ENCODE measurements around the gene PDZD4. TPM values are rescaled to one million over a fixed set of nuclear protein-coding genes. Genes with fewer than 3 reads are reported as not detected.

The PDZD4 gene
- total RNA-seq, 1 experiment from 2014 or later = 0.26 TPM

DNA sequence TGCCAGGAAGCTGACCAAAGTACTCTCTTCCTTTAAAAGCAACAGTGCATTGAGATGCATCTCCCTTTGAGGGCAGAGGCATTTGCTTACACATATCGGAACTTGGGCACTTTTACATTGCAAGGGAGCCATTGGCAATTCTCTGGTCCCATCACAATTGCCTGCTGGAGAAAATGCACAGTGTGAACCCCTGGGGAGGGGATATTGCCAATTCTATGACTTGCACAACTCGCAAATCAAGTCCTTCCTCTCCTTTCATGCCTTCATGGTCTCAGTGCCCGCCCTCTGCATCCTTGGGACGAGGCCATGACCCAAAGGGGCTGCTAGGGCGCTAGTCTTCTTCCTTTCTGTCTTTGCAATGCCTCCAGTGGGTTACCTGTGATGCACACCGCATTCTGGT is 14.9 kb upstream of the PDZD4 start:
- Histone ChIP-seq H3K9ac (ENCODE audit: low read length) (no peak overlapping the region), H3K27ac (ENCODE audit: low read length) (no peak overlapping the region), H3K4me3 (ENCODE audit: low read length) (no peak overlapping the region), H3K4me1 (ENCODE audit: insufficient read depth, low read length) (no peaks in the 10 kb centered on the region), H3K9me2 (replicated peaks; ENCODE audit: low read length) (no peaks in the 10 kb centered on the region), H3K9me3 (ENCODE audit: low read length) (no peaks in the 10 kb centered on the region), H3F3A (ENCODE audit: low read length, unreplicated experiment) (no peaks in the 10 kb centered on the region), H3K27me3 (ENCODE audit: low read length) (peaks cover 39% of the 10 kb centered on the region), H3K4me2 (ENCODE audit: low read length) (no peak overlapping the region), H3K79me2 (ENCODE audit: low read length) (no peaks in the 10 kb centered on the region), H3K36me3 (ENCODE audit: low read depth, low read length) (no peaks in the 10 kb centered on the region), H2AFZ (ENCODE audit: low read length) (no peak overlapping the region), H4K20me1 (ENCODE audit: low read length) (no peaks in the 10 kb centered on the region)
- ChIA-PET POLR2A (ENCODE audit: unreplicated experiment) (no interaction called here), CTCF (no interaction called here)
- ATAC-seq (no peak), DNase-seq (no peak)
- BruUV-seq (replicated peaks) = no TSS peak
- TF ChIP-seq, protein P1, sequence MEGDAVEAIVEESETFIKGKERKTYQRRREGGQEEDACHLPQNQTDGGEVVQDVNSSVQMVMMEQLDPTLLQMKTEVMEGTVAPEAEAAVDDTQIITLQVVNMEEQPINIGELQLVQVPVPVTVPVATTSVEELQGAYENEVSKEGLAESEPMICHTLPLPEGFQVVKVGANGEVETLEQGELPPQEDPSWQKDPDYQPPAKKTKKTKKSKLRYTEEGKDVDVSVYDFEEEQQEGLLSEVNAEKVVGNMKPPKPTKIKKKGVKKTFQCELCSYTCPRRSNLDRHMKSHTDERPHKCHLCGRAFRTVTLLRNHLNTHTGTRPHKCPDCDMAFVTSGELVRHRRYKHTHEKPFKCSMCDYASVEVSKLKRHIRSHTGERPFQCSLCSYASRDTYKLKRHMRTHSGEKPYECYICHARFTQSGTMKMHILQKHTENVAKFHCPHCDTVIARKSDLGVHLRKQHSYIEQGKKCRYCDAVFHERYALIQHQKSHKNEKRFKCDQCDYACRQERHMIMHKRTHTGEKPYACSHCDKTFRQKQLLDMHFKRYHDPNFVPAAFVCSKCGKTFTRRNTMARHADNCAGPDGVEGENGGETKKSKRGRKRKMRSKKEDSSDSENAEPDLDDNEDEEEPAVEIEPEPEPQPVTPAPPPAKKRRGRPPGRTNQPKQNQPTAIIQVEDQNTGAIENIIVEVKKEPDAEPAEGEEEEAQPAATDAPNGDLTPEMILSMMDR (conservative IDR thresholded peaks at IDR 0.05; ENCODE audit: low read depth, low read length) = no peak
- no peak for TF ChIP-seq EZH2 (IDR thresholded peaks at IDR 0.05; ENCODE audit: low read length, unreplicated experiment)
- no peak for TF ChIP-seq EZH2phosphoT487 (IDR thresholded peaks at IDR 0.05; ENCODE audit: borderline replicate concordance, low read length)
- intact Hi-C loops (cut with micrococcal nuclease) = no loop called here

DNA sequence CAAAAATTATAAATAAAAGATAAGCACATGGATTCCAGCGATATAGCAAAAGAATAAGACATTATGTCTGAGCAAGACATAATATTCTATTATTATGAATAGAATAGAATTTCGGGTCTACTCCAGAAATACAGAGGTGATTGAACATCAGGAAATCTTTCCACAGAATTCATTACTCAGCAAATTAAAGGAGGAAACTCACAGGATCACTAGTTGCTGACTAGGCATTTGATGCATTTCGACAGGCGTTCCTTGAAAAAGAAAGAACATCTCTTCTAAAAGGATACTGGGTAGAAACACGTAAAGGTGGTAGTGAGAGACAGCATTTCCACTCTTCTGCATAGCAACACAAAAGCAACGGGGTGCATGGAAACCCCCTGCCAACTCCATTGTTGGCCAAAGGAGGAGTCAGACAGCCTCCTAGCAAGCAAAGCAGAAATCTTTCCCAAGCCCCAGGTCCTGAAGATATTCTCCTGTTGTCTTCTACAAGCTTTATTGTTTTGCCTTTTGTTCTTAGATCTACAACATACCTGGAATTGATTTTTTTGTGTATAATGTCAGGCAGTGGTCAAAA is 14.3 kb upstream of the PDZD4 start:
- no peaks in the 10 kb centered on the region for H3K4me1 ChIP-seq (ENCODE audit: insufficient read depth, low read length)
- H2AFZ ChIP-seq (ENCODE audit: low read length) = no peak overlapping the region
- ChIA-PET POLR2A (ENCODE audit: unreplicated experiment) (no interaction called here), CTCF (no interaction called here)
- no peaks in the 10 kb centered on the region for H3K9me2 ChIP-seq (replicated peaks; ENCODE audit: low read length)
- DNase-seq (no peak), ATAC-seq (no peak)
- no TSS peak for BruUV-seq (replicated peaks)
- no peaks in the 10 kb centered on the region for H3K9me3 ChIP-seq (ENCODE audit: low read length)
- no peaks in the 10 kb centered on the region for H3K36me3 ChIP-seq (ENCODE audit: low read depth, low read length)
- intact Hi-C loops (cut with micrococcal nuclease) = no loop called here
- no peak overlapping the region for H3K27ac ChIP-seq (ENCODE audit: low read length)
- H4K20me1 ChIP-seq (ENCODE audit: low read length) = no peaks in the 10 kb centered on the region
- TF ChIP-seq EZH2phosphoT487 (IDR thresholded peaks at IDR 0.05; ENCODE audit: borderline replicate concordance, low read length) (no peak), EZH2 (IDR thresholded peaks at IDR 0.05; ENCODE audit: low read length, unreplicated experiment) (no peak)
- TF ChIP-seq, protein P1 (conservative IDR thresholded peaks at IDR 0.05; ENCODE audit: low read depth, low read length) = no peak
- no peak overlapping the region for H3K9ac ChIP-seq (ENCODE audit: low read length)
- no peaks in the 10 kb centered on the region for H3K79me2 ChIP-seq (ENCODE audit: low read length)
- H3F3A ChIP-seq (ENCODE audit: low read length, unreplicated experiment) = no peaks in the 10 kb centered on the region
- peaks cover 43% of the 10 kb centered on the region for H3K27me3 ChIP-seq (ENCODE audit: low read length)
- no peak overlapping the region for H3K4me2 ChIP-seq (ENCODE audit: low read length)
- no peak overlapping the region for H3K4me3 ChIP-seq (ENCODE audit: low read length)

DNA sequence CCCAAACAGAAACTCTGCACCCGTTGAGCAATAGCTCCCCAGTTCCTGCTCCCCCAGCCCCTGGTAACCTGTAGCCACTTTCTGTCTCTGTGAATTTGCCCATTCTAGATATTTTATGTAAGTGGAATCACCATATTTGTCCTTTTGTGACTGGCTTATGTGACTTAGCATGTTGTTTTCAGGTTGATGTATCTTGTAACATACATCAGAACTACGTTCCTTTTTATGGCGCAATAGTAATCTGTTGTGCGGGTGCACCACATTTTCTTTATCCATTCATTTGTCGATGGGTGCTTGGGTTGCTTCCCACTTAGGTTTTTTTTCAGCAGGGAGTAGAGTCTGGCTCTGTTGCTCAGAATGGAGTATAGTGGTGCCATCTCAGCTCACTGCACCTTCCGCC is 6.6 kb upstream of the PDZD4 start:
- H4K20me1 ChIP-seq (ENCODE audit: low read length) = no peaks in the 10 kb centered on the region
- H2AFZ ChIP-seq (ENCODE audit: low read length) = no peak overlapping the region
- H3K4me1 ChIP-seq (ENCODE audit: insufficient read depth, low read length) = no peaks in the 10 kb centered on the region
- no peaks in the 10 kb centered on the region for H3K9me3 ChIP-seq (ENCODE audit: low read length)
- ChIA-PET CTCF (no interaction called here), POLR2A (ENCODE audit: unreplicated experiment) (no interaction called here)
- no peaks in the 10 kb centered on the region for H3K9me2 ChIP-seq (replicated peaks; ENCODE audit: low read length)
- no peaks in the 10 kb centered on the region for H3F3A ChIP-seq (ENCODE audit: low read length, unreplicated experiment)
- H3K27ac ChIP-seq (ENCODE audit: low read length) = no peak overlapping the region
- H3K4me2 ChIP-seq (ENCODE audit: low read length) = no peak overlapping the region
- no peak overlapping the region for H3K4me3 ChIP-seq (ENCODE audit: low read length)
- no peak for DNase-seq
- BruUV-seq (replicated peaks) = no TSS peak
- intact Hi-C loops (cut with micrococcal nuclease) = no loop called here
- H3K79me2 ChIP-seq (ENCODE audit: low read length) = no peaks in the 10 kb centered on the region
- ATAC-seq = no peak
- no peak overlapping the region for H3K9ac ChIP-seq (ENCODE audit: low read length)
- no peaks in the 10 kb centered on the region for H3K36me3 ChIP-seq (ENCODE audit: low read depth, low read length)
- peaks cover 18% of the 10 kb centered on the region for H3K27me3 ChIP-seq (ENCODE audit: low read length)
- TF ChIP-seq, protein P1 (conservative IDR thresholded peaks at IDR 0.05; ENCODE audit: low read depth, low read length) = no peak
- no peak for TF ChIP-seq EZH2 (IDR thresholded peaks at IDR 0.05; ENCODE audit: low read length, unreplicated experiment)
- TF ChIP-seq EZH2phosphoT487 (IDR thresholded peaks at IDR 0.05; ENCODE audit: borderline replicate concordance, low read length) = no peak
